ENCODE measurements around the gene ABCA6. TPM values are rescaled to one million over a fixed set of nuclear protein-coding genes. Genes with fewer than 3 reads are reported as not detected.

The ABCA6 gene
- polyA plus RNA-seq, 1 donor (not counting 4 experiments of a cell fraction or from before 2014, with no cell fraction given): 0.14 TPM

- H2AFZ ChIP-seq (ENCODE audit: control insufficient read depth, low read length): no peak overlapping the region
- no peaks in the 10 kb centered on the region for H3K27me3 ChIP-seq (ENCODE audit: control insufficient read depth, extremely low read depth, insufficient read depth, low read length)
- no peaks in the 10 kb centered on the region for H3K4me1 ChIP-seq (ENCODE audit: control insufficient read depth, extremely low read depth, insufficient read depth, low read length)
- FAIRE-seq (no peak), DNase-seq (ENCODE audit: low read depth, low spot score) (no peak)
- H3K9ac ChIP-seq (ENCODE audit: control insufficient read depth, extremely low read depth, insufficient read depth, low read length): no peak overlapping the region
- no peaks in the 10 kb centered on the region for H3K9me1 ChIP-seq (ENCODE audit: control insufficient read depth, extremely low read depth, insufficient read depth, low read length)
- no peak overlapping the region for H3K4me3 ChIP-seq (ENCODE audit: control insufficient read depth in 2 of 3, extremely low read depth in 1 of 3, insufficient read depth in 2 of 3, low read depth in 1 of 3, low read length in 3 of 3)
- no peaks in the 10 kb centered on the region for H3K9me3 ChIP-seq (ENCODE audit: control insufficient read depth, low read depth, low read length)
- TF ChIP-seq EZH2 (IDR thresholded peaks at IDR 0.05; ENCODE audit: low read length): no peak
- TF ChIP-seq, protein P1, sequence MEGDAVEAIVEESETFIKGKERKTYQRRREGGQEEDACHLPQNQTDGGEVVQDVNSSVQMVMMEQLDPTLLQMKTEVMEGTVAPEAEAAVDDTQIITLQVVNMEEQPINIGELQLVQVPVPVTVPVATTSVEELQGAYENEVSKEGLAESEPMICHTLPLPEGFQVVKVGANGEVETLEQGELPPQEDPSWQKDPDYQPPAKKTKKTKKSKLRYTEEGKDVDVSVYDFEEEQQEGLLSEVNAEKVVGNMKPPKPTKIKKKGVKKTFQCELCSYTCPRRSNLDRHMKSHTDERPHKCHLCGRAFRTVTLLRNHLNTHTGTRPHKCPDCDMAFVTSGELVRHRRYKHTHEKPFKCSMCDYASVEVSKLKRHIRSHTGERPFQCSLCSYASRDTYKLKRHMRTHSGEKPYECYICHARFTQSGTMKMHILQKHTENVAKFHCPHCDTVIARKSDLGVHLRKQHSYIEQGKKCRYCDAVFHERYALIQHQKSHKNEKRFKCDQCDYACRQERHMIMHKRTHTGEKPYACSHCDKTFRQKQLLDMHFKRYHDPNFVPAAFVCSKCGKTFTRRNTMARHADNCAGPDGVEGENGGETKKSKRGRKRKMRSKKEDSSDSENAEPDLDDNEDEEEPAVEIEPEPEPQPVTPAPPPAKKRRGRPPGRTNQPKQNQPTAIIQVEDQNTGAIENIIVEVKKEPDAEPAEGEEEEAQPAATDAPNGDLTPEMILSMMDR (optimal IDR thresholded peaks at IDR 0.05 in 1 of 3, IDR thresholded peaks at IDR 0.05 in 1 of 3, conservative IDR thresholded peaks at IDR 0.05 in 1 of 3; ENCODE audit: extremely low read depth in 1 of 3, insufficient read depth in 2 of 3, low read length in 3 of 3): no peak
- H3K4me2 ChIP-seq (ENCODE audit: control insufficient read depth, extremely low read depth, insufficient read depth, low read depth, low read length): no peak overlapping the region
- dilution Hi-C loops (cut with MboI; ENCODE audit: extremely low pct_ligation_motif_present, low sequenced_read_pairs): no loop called here
- H3K27ac ChIP-seq (ENCODE audit: control insufficient read depth, insufficient read depth, low read length): no peak overlapping the region
- H4K20me1 ChIP-seq (ENCODE audit: control insufficient read depth, extremely low read depth, insufficient read depth, low read length): no peaks in the 10 kb centered on the region
- H3K36me3 ChIP-seq (ENCODE audit: control insufficient read depth in 2 of 2, extremely low read depth in 1 of 2, insufficient read depth in 2 of 2, low read length in 2 of 2): no peaks in the 10 kb centered on the region
- H3K79me2 ChIP-seq (ENCODE audit: control insufficient read depth, insufficient read depth, low read length): no peaks in the 10 kb centered on the region
Measured at GRCh38 chr17:69061721-69062556, 79.8 kb downstream of the ABCA6 start.

GRCh38 chr17:69060822-69061221 is 80.9 kb downstream of the ABCA6 start, which contains the start of gene ABCA9:
Gene ABCA9 (minus strand): TSS chr17:69060927. CDS start chr17:69051126, 9,801 bp downstream.
- DNase-seq (ENCODE audit: low read depth, low spot score) (no peak), FAIRE-seq (no peak)
- no peaks in the 10 kb centered on the region for H3K9me1 ChIP-seq (ENCODE audit: control insufficient read depth, extremely low read depth, insufficient read depth, low read length)
- no peak within 1 kb of the TSS for H3K4me2 ChIP-seq (ENCODE audit: control insufficient read depth, extremely low read depth, insufficient read depth, low read depth, low read length)
- no peak for TF ChIP-seq EZH2 (IDR thresholded peaks at IDR 0.05; ENCODE audit: low read length)
- TF ChIP-seq, protein P1 (optimal IDR thresholded peaks at IDR 0.05 in 1 of 3, IDR thresholded peaks at IDR 0.05 in 1 of 3, conservative IDR thresholded peaks at IDR 0.05 in 1 of 3; ENCODE audit: extremely low read depth in 1 of 3, insufficient read depth in 2 of 3, low read length in 3 of 3): no peak
- no peak within 1 kb of the TSS for H2AFZ ChIP-seq (ENCODE audit: control insufficient read depth, low read length)
- H3K9ac ChIP-seq (ENCODE audit: control insufficient read depth, extremely low read depth, insufficient read depth, low read length): no peak within 1 kb of the TSS
- no peaks in the 10 kb centered on the region for H3K9me3 ChIP-seq (ENCODE audit: control insufficient read depth, low read depth, low read length)
- no peaks in the 10 kb centered on the region for H3K4me1 ChIP-seq (ENCODE audit: control insufficient read depth, extremely low read depth, insufficient read depth, low read length)
- H3K27me3 ChIP-seq (ENCODE audit: control insufficient read depth, extremely low read depth, insufficient read depth, low read length): no peaks in the 10 kb centered on the region
- no peaks in the 10 kb centered on the region for H4K20me1 ChIP-seq (ENCODE audit: control insufficient read depth, extremely low read depth, insufficient read depth, low read length)
- dilution Hi-C loops (cut with MboI; ENCODE audit: extremely low pct_ligation_motif_present, low sequenced_read_pairs): no loop called here
- H3K4me3 ChIP-seq (ENCODE audit: control insufficient read depth in 2 of 3, extremely low read depth in 1 of 3, insufficient read depth in 2 of 3, low read depth in 1 of 3, low read length in 3 of 3): no peak within 1 kb of the TSS
- no peak within 1 kb of the TSS for H3K27ac ChIP-seq (ENCODE audit: control insufficient read depth, insufficient read depth, low read length)
- no peaks in the 10 kb centered on the region for H3K36me3 ChIP-seq (ENCODE audit: control insufficient read depth in 2 of 2, extremely low read depth in 1 of 2, insufficient read depth in 2 of 2, low read length in 2 of 2)
- no peaks in the 10 kb centered on the region for H3K79me2 ChIP-seq (ENCODE audit: control insufficient read depth, insufficient read depth, low read length)

Data from keratinocyte (primary cell).